ENCODE results near the gene ASL.
A peak's percentile ranks its signal among the peaks of the same experiment; 100 is the strongest.
"Not testable (repeated sequence)": the region's sequence is repeated elsewhere in the genome, so short reads cannot be mapped to it uniquely, and the experiment has no call there.

ASL gene

GRCh38 chr7:66099551-66100407, 24.2 kb downstream of the ASL start:
- TF ChIP-seq, protein P1, sequence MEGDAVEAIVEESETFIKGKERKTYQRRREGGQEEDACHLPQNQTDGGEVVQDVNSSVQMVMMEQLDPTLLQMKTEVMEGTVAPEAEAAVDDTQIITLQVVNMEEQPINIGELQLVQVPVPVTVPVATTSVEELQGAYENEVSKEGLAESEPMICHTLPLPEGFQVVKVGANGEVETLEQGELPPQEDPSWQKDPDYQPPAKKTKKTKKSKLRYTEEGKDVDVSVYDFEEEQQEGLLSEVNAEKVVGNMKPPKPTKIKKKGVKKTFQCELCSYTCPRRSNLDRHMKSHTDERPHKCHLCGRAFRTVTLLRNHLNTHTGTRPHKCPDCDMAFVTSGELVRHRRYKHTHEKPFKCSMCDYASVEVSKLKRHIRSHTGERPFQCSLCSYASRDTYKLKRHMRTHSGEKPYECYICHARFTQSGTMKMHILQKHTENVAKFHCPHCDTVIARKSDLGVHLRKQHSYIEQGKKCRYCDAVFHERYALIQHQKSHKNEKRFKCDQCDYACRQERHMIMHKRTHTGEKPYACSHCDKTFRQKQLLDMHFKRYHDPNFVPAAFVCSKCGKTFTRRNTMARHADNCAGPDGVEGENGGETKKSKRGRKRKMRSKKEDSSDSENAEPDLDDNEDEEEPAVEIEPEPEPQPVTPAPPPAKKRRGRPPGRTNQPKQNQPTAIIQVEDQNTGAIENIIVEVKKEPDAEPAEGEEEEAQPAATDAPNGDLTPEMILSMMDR (IDR thresholded peaks at IDR 0.05; ENCODE audit: borderline replicate concordance, insufficient read depth, low read depth, low read length) = no peak
- peak overlapping the region; percentile 49 for H3K4me3 ChIP-seq (ENCODE audit: low read depth, low read length)

GRCh38 chr7:66100408-66101050, 24.9 kb downstream of the ASL start:
- H3K4me3 ChIP-seq (ENCODE audit: low read depth, low read length) = peak overlapping the region; percentile 49
- TF ChIP-seq, protein P1 (IDR thresholded peaks at IDR 0.05; ENCODE audit: borderline replicate concordance, insufficient read depth, low read depth, low read length) = no peak

- not testable (repeated sequence) for H3K4me3 ChIP-seq (ENCODE audit: low read depth, low read length)
Measured at GRCh38 chr7:66102168-66102567, 26.5 kb downstream of the ASL start.

- H3K4me3 ChIP-seq (ENCODE audit: low read depth, low read length) = not testable (repeated sequence)
Measured at GRCh38 chr7:66103994-66104393, 28.4 kb downstream of the ASL start.

DNA sequence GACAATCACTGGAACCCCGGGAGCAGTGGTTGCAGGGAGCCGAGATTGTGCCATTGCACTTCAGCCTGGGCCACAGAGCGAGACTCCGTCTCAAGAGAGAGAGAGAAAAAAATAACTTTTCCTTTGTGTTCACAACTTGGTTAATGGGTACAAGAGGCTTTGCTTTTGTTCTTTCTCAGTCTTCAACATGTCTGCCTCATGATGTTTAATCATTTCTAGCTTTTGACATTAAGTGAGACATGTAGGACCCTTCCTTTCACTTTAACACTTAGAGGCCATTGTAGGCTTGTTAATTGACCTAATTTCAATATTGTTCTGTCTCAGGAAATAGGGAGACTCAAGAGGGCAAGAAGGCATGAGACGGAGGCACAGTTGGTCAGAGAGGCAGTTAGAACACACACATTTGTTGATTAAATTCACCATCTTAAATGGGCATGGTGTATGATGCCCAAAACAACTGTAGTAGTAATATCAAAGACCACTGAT, 29.7 kb downstream of the ASL start:
- no peak overlapping the region for H3K4me3 ChIP-seq (ENCODE audit: low read depth, low read length)
- TF ChIP-seq, protein P1 (IDR thresholded peaks at IDR 0.05; ENCODE audit: borderline replicate concordance, insufficient read depth, low read depth, low read length) = no peak

GRCh38 chr7:66108410-66108809, 32.8 kb downstream of the ASL start:
- not testable (repeated sequence) for H3K4me3 ChIP-seq (ENCODE audit: low read depth, low read length)

GRCh38 chr7:66110856-66111255, 35.2 kb downstream of the ASL start:
- TF ChIP-seq, protein P1 (IDR thresholded peaks at IDR 0.05; ENCODE audit: borderline replicate concordance, insufficient read depth, low read depth, low read length) = no peak
- no peak overlapping the region for H3K4me3 ChIP-seq (ENCODE audit: low read depth, low read length)

DNA sequence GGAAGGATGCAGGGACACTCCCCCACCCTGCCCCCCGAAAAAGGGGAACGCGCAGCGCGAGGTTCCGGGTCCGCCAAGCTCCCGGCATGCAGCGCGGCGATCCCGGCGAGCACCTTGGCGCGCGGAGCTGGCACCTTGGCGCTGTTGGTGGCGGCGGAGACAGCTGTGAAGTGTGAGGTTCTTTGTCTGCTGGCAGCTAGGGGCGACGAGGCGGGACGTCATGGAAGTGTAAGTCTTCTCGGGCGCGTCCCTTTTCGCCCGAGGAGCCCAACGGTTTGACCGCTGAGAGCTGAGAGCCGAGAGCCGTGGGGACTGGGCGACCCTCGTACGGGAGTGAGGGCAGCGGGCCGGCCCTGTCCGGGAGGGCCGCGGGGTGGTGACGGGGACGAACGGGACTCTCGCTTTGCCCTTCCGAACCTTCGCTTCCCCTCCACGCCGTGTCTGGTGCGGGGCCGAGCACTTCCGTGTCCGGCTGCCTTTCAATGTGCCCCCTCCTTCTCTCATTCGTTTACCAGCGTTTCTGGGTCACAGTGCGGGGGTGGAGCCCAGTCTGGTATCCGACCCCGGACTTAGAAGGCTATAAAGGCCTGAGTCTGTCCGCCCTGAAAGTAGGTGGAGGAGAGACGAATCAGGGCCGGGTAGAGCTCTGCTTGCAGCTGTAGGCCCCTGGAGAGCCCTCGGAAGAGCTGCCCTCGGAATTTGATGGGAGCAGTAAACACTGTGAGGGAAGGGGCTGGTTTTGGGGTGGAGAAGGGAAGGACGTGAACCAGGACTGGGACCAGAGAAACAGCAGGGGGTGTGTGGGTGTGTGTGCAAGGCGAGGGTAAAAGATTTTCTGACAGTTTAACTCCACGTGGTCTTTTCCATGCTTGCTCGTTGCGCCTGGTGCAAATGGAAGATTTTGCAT, 39.4 kb downstream of the ASL start, which contains the start of gene CRCP:
Gene CRCP, plus strand, starts transcription at position 105 of the 907 bp plus-strand sequence. Its CDS starts 116 bp downstream, at position 221.
- TF ChIP-seq, protein P1 (IDR thresholded peaks at IDR 0.05; ENCODE audit: borderline replicate concordance, insufficient read depth, low read depth, low read length) = peak; percentile 12; the same call in 1 of the 2 replicates
- H3K4me3 ChIP-seq (ENCODE audit: low read depth, low read length) = peak within 1 kb of the TSS; percentile 87

- H3K4me3 ChIP-seq (ENCODE audit: low read depth, low read length) = not testable (repeated sequence)
Measured at GRCh38 chr7:66116680-66117420, 41.2 kb downstream of the ASL start.
